GM18498 (cell line): ENCODE data around the gene DAPP1.

Source experiments
- ATAC-seq: cut with Tn5 transposase; IDR thresholded peaks from one replicate; pipeline ENCODE4 v1.9.1; 2021; ENCODE audit warnings: mild to moderate bottlenecking, moderate library complexity; ENCODE audit not compliant: unreplicated experiment

The DAPP1 gene

DNA sequence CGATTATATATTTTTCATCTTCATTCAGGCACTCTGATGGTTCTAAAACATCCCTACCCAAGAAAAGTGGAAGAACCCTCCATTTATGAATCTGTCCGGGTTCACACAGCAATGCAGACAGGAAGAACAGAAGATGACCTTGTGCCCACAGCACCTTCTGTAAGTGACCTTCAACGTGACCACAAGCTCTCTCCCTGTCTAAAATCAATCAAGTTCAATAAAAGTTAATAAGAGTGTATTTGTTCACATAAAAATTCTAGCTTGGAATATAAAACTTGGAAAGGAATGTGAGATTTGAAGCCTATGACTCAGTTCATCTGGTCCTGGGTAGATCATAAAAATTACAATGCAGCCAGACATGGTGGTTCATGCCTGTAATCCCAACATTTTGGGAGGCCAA lies 36.6 kb downstream of the DAPP1 start:
- ATAC-seq, result no peak

DNA sequence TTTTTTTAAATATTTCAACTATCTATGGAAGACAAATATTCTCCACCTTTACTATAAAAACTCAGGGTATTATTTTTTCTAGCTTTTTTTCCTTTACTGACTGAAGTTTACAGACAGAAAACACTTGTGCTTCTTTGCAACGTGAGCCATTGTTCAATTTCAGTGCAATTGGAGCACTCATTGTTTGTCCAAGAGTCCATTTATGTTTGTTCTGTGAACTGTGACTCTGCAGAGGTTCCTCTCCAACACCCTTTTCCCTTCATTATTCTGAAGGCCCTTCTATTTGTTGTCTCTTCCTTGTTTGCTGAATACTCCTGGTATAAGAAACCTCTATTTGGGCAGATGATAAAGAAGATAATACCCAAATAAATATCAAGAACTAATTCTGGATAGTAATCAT lies 37.4 kb downstream of the DAPP1 start:
- ATAC-seq, result no peak

DNA sequence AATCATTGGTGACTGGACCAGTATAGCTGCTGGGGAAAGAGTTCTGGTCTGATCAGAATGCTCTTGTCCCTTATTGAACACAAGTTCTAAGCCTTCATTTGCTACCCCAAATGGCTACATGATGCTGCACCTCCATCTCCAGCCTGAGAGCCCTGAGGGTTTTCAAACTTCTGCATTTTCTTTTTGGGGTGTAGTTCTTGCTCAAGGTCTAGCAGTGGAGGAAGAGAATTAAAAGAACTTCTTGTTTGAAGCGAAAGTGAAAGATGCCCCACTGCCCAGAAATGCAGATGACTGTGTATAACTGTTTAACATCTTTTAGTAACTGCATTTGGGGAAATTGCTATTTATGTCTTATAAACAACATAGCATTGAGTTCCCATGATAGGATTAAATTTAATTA lies 39.1 kb downstream of the DAPP1 start:
- peak; percentile 50 for ATAC-seq

DNA sequence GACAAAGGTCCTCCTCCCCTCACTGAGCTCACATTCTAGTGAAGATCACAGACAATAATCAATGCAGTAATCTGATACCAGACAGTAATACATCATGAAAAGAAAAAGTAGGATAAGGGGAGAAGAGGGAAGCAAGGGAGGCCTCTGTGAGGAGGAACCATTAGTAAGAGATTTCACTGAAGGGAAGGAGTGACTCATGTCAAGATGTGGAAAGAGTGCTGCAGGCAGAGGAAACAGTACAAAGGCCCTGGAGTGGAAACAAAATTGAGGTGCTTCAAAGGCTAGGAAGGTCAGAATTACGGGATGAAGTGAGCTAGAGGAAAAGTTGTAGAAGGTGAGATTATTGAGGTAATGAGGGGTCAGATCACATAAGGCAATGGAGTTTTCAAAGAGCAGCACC lies 39.5 kb downstream of the DAPP1 start:
- no peak for ATAC-seq

DNA sequence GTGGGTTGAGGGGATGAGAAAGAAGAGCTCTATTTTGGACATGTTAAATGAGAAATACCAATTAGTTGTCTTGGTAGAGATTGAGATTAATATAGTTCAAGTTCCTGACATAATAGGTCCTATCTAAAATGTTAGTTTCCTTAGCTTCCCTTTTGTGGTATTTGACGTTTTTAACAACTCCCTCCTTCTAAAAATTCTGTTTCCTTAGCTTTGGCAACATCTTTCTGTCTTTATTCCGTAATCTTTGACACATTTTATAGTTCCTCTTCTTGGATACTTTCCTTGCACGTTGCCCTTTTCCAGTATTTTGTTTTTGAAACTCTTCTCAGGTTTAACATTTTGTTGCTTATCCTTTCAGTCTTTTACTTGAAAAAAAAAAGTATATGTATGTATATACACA lies 40.7 kb downstream of the DAPP1 start:
- no peak for ATAC-seq

DNA sequence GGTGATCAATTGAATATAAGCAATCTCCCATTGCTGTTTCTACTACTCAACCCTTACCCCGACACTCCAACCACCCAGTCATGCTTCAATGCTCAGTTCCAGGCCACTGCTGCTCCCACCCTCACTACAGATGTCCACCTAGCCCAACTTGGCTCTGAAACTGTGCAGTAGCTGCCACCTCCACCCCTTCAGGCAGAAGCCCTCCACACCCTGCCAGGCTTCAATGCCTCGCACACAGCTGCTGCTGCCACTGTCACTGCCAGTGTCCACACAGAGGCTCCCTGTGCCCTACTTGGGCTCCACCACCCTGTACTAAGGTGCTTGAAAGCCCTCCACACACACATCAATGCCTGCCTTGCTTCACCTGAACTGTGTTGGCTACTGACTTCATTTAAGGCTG lies 43.0 kb downstream of the DAPP1 start:
- ATAC-seq, result peak; percentile 56

DNA sequence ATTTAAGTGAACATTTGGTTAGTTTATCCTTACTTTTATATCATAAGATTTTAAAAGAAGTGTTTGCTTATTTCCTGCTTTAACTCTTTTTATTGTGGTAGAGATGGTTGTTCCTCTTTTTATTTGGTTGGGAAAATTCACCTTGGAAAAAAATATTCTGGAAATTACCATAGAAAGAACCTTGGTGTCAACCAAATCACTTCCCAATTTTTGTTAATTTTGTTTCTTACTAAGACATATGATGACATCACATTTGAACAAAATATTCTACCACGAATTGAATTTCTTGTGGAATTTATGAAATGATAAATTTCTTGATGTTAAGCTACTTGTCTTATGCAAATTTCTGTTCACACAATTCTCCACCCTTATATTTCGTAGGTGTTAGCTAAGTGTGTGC lies 43.9 kb downstream of the DAPP1 start:
- no peak for ATAC-seq

DNA sequence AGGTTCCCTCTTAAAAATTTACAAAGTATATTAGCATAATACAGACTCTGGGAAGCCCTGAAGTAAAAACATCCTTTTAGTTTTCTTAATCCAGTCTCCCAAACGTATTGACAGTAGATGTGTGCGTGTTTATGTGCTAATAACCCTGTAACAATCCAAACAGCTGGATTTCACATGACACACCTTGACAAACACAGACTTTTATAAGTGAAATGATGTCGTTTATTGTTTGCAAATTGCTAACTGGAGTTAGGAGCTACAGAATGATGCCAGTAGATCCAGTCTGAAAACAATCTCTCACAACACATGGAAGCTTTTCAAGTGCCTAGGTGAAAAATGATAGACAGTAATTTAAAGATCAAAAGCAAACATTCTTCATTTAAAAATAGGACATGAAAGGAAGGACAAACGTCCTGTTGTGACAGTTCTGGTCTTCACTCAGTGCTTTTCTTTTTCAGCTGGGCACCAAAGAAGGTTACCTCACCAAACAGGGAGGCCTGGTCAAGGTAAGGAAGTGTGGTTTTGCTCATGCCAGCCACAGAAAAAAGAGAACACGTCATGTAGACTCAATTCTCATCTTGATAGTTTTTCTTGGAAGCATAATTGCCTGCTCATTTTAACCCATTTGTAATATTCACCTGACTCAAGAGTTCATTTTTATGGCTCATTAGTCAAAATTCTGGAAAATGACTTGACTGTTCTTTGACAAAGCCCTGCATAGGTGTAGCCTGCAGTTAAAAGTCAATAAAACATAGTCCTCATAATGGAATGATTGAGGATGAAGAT lies 44.7 kb downstream of the DAPP1 start:
- peak; percentile 73 for ATAC-seq

DNA sequence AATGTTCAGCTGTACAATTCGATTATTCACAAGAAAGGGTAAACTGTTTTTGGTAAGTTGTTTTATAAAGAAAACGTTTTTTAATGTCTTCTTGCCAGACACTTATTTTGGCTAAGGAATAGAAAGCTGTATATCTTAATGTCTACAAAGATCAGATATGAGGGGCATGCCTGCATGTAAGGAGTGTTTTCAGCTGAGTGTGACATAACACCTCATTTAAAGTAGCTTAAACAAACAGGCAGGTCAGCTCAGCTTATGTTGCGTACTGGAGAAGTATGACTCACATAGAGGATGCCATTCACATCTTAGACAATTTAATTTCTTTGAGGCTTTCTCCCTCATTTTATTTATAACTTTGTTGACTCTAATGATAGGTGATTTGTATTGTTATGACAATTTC lies 47.2 kb downstream of the DAPP1 start:
- no peak for ATAC-seq

DNA sequence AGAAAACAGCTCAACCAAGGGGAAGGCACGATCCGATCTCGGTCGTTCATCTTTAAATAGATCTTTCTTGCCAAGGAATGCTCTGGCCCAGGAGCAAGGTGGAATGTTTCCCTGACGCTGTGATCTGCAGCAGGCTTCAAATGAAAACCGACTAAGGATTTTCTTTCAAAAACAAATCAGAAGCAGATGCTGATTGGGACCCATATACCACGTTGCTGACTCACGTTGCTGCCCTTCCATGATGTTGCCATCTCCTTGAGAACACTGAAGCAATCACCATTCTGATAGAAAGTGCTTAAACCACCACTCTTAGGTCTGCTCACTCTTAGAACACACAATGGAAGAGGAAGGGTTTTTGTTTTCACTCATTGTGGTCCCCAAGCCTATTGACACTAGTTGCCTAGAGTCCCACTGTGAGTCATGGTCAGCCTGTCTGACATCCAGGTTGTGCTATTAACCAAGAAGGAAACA lies 51.5 kb downstream of the DAPP1 start:
- ATAC-seq, result no peak

DNA sequence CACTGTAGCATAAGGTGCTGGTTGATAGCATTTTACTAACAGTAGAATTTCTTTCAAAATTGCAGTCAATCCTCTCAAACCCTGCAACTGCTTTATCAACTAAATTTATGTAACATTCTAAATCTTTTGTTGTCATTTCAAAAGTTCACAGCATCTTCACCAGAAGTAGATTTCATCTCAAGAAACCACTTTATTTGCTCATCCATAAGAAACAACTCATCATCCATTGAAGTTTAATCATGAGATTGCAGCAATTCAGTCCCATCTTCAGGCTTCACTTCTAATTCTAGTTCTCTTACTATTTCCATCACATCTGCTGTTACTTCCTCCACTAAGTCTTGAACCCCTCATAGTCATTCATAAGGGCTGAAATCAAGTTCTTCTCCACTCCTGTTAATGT lies 55.9 kb downstream of the DAPP1 start:
- no peak for ATAC-seq

DNA sequence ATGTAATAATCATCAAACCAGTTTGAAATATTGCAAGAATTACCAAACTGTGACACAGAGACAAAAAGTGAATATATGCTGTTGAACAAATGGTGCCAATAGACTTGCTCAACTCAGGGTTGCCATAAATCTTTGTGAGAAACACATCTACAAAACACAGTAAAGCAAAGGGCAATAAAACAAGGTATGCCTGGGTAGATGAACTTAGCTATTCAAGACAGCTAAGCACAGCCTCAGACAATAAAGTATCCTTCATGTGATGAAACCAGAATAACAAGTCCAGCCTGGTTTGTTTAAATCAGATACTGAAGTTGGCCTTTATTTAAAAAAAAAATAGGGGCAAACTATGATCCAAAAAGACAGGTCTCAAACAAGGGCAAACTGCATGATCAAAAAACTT lies 58.4 kb downstream of the DAPP1 start:
- no peak for ATAC-seq

DNA sequence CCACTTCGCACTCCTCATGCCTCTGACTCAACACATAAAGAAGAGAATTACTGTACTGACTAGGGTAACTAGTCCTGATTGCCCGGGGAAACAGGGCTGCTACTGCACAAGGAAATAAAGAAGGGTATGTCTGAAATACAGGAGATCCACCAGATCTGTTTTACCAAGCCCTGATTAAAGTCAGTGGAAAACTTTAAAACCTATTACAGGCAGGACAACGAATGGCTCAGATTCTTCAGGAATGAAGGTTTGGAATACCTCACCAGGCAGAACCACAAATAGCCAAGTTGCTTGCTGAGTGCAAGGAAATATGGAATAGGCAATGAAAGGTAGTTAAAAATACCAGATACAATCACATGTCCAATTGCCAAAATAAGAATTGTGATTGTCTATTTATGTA lies 60.3 kb downstream of the DAPP1 start:
- ATAC-seq, result no peak

DNA sequence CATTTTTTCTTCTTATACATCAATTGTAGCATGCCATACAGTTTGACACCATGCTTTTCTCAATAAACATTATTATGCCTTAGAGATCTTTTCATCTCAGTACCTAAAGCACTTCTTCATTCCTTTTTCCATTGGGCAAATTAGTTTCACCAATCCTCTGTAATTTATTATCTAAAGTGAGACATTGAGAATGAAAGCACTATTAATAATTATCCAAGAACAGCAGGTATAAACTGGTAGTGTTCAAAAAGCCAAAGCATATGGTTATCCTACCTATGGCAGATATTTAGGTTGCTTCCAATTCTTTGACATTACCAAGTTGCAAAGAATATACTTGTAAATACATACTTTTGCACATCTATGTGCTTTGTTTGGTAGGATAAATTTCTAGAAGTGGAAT lies 62.0 kb downstream of the DAPP1 start:
- no peak for ATAC-seq

DNA sequence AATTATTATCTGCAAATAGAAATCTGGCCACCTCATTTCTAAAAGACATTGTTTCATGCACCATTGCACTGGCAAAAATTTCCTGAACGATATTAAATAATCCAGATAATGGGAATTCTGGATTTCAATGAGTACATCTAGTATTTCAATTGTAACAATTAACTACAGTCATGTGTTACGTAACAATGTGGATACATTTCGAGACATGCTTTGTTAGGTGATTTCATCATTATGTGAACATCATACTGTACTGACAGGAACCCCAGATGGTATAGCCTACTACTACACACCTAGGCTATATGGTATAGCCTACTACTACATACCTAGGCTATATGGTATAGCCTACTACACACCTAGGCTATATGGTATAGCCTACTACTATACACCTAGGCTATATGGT lies 62.8 kb downstream of the DAPP1 start:
- no peak for ATAC-seq

DNA sequence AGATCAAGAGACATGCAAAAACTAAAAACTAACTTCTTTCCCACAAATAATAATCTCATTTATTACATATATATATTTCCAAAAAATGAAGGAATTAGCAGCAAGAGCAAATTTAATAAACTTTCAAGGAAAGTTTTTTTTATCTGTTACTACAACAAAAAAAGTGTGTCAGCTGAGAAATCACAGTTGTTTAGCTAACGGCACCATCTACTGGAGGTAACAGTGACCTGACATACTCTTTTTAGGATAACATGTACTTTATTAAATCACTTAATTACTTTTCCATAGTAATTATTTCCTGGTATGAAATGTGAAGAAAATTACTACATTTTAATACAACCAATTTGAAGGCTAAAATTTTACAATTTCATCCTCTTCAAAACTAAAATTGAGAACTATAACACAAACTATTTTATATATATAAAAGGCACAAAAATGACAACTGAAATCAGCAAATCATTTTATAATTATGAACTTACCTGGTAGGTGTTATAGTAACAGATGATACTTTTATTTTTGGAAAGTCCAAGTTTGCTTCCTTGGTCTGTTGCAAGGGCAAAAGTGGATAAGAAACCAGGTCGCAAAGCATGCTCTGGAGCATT lies 68.5 kb downstream of the DAPP1 start:
- peak; percentile 68 for ATAC-seq

DNA sequence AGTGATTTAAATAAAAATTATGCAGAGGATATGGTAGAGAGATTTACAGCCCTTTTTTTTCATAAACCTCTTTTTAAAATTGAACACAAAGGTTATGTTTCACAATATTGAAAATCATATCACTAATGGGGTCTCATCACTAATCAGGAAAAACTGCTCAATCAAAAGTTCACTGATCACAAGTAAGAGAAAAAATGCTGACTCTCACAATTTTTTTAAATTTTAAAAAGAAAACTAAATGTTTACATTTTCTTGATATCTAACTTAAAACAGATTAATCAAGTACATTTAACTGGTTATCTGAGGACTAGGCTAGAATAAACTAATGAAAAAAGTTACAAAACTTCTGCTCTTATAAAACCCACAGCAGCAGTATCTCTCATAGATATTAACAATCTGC lies 69.1 kb downstream of the DAPP1 start:
- no peak for ATAC-seq

DNA sequence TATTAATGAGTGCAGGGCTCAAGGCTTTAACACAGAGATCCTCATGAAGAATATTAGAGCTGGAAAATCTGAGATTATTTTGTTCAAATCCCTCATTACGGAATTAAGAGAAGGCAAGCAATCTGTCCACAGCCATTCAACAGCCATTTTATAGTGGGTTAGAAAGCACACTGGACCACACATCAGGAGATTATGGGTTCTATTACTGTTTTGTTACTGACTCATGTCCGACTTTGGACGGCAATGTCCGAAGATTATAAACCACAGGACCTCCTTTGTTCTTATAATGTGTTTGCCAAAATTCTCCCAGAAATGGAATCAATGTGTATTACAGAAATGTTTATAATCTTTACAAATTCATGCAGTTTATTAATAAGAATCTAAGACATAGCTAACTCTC lies 69.5 kb downstream of the DAPP1 start:
- ATAC-seq, result no peak

DNA sequence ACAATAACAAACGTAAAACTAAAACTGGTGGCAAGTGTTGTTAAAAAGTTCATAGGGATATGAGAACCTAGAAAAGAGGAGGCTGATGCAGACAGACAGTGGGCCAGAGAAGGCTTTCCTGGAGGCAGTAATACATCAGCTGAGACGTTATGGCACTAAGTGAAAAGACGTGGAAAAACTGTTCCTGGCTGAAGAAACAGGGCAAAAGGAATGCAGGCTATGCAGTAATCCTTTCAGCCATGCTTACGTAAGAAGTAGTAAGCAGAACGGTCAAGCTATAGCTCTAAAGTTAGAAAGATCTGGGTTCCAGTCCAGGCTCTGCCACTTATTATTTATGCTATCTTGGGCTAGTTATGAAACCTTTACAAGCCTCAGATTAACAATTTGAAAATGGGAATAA lies 71.2 kb downstream of the DAPP1 start:
- no peak for ATAC-seq

DNA sequence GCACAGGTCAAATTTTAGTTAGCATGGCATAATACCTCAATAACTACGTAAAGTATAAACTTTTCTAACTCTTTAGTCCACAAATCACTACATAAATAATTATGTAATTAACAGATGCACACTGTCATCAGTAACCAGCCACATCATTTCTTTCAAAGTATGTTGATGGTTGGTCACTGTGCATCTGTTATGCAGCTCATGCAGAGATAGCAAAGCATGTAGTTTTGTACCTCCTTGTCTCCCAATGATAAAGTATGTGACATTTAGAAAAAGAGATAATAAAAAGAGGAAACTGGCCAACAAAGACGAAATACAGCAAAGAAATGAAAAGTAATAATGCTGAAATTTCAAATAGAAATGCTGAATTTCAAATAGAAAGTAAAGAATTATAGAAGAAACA lies 74.7 kb downstream of the DAPP1 start:
- ATAC-seq, result no peak

DNA sequence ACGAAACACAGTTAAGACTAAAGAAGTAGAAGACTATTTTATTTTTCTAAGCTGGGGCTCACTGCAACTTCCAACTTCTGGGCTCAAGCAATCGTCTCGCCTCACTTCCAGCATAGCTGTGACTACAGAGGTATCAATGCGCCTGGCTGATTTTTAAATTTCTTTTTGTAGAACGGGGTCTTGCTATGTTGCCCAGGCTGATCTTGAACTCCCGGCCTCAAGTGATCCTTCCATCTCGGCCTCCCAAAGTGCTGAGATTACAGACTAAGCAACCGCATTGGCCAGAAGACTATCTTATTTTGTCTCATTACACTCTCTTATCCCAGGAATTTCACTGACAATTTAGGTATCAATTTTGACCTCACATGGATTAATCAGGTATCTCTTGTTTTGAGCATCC lies 76.4 kb downstream of the DAPP1 start:
- ATAC-seq, result no peak

DNA sequence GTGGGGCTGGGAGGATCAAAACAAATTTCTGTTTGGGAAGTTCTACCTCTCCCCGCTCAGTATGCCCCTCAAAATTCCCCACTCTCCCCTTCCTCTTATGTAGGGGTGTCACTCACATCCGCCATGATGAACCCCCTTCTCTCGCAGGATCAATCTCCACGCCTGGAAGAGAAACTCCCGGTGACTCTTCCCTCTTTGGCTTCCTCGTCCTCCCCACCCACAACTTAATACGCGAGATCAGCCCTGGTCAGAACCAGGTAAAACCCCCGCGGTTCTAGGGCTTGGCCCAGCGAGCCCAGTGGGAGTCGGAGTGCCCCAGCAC lies 77.2 kb downstream of the DAPP1 start:
- ATAC-seq, result no peak
